ENCODE data around the gene TMEM125.

The TMEM125 gene

DNA sequence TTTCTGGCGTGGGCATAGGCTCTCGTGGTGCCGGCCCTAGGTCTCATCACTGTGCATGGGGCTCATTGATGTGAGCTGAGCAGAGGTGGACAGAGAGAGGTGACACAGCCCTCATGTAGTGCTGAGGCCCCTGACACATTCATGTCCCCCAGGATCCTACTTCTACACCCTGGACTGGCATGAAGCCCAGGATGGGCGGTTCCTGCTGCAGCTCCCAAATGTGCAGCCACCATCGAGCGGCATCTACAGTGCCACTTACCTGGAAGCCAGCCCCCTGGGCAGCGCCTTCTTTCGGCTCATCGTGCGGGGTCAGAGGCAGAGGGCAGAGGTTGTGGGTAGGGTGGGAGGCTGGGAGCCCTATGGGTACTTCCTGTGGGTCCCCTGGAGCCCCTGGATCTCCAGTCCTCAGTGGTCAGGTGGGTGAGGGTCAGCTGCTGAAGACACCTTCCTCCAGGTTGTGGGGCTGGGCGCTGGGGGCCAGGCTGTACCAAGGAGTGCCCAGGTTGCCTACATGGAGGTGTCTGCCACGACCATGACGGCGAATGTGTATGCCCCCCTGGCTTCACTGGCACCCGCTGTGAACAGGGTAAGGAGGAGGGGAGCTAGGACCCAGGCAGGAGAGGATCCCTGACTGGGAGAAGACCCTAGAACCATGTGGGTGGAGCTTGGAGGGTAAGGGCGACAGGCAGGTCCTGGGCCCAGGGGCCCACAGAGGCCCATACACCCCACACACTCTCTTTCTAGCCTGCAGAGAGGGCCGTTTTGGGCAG lies 37.1 kb downstream of the TMEM125 start:
- no peak for DNase-seq (ENCODE audit: extremely low spot score, insufficient read length, low read depth)
- no peak for FAIRE-seq

DNA sequence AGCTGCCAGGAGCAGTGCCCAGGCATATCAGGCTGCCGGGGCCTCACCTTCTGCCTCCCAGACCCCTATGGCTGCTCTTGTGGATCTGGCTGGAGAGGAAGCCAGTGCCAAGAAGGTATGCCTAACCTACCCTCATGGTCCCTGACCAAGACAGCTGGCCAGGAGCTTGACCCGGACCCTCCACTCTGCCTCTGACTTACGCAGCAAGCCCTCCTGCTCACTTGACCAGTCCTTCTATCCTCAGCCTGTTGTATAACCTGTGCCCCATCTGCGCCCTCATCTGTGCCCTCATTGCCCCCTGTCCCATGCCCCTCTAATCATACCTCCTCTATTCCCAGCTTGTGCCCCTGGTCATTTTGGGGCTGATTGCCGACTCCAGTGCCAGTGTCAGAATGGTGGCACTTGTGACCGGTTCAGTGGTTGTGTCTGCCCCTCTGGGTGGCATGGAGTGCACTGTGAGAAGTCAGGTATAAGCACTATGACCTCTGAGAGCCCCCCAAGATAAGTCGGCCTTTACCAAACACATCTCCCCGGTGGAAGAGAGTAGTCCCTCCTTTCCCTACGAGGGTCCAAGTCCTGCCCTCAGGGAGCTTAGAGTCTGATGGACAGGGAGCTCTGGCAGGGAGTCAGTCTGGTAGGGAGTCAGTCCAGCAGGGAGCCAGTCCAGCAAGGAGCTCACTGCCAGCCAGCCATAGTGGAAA lies 37.8 kb downstream of the TMEM125 start:
- no peak for FAIRE-seq

GRCh38 chr1:43308635-43309404 lies 39.0 kb downstream of the TMEM125 start:
- FAIRE-seq = no peak
- DNase-seq (ENCODE audit: extremely low spot score, insufficient read length, low read depth) = no peak

More for the DNA sequence above, 37.8 kb downstream of the TMEM125 start:
- no peak for DNase-seq (ENCODE audit: extremely low spot score, insufficient read length, low read depth)

DNA sequence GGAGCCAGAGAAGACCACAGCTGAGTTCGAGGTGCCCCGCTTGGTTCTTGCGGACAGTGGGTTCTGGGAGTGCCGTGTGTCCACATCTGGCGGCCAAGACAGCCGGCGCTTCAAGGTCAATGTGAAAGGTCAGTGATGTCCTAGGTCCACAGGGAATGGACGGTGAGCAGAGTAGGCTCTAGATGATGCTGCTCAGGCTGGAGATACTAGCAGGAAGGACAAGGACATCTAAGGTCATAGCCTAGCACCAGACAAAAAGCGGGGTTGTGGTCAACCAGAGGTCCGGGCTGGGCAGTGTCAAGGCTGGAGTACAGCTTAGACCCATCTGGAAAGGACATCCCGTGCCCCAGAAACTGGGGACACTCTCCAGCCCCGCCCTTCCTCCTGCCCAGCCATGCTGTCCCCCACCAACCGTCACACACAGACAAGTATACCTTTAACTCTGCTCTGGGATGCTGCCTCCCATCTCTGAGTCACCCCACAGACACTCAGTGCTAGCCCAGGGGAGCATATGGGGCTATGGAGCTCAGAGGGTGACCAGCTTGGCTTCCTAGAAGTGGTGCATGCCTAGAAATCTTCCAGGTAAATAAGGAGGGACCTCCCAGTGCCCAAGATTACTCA lies 39.7 kb downstream of the TMEM125 start:
- DNase-seq (ENCODE audit: extremely low spot score, insufficient read length, low read depth) = no peak
- FAIRE-seq = no peak

DNA sequence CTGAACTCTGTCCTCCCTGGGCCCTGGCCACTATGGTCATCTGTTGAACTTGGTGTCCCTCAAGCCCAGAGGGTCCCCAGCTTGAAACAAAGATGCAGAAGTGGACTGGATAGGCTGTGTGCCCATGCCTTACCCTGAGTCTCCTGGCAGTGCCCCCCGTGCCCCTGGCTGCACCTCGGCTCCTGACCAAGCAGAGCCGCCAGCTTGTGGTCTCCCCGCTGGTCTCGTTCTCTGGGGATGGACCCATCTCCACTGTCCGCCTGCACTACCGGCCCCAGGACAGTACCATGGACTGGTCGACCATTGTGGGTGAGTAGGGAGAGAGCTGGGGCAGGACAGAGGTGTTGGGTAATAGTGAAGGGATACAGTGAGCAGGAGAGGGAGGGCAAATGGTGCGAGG lies 41.7 kb downstream of the TMEM125 start:
- FAIRE-seq (no peak), DNase-seq (ENCODE audit: extremely low spot score, insufficient read length, low read depth) (no peak)

DNA sequence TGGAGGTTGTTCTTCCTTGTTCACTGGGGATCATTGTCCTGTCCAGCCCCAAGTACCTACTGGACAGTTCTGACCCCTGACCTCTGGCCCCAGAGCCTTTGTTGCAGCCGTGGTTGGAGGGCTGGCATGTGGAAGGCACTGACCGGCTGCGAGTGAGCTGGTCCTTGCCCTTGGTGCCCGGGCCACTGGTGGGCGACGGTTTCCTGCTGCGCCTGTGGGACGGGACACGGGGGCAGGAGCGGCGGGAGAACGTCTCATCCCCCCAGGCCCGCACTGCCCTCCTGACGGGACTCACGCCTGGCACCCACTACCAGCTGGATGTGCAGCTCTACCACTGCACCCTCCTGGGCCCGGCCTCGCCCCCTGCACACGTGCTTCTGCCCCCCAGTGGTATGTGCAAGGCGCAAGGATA lies 42.4 kb downstream of the TMEM125 start:
- FAIRE-seq = no peak
- no peak for DNase-seq (ENCODE audit: extremely low spot score, insufficient read length, low read depth)

DNA sequence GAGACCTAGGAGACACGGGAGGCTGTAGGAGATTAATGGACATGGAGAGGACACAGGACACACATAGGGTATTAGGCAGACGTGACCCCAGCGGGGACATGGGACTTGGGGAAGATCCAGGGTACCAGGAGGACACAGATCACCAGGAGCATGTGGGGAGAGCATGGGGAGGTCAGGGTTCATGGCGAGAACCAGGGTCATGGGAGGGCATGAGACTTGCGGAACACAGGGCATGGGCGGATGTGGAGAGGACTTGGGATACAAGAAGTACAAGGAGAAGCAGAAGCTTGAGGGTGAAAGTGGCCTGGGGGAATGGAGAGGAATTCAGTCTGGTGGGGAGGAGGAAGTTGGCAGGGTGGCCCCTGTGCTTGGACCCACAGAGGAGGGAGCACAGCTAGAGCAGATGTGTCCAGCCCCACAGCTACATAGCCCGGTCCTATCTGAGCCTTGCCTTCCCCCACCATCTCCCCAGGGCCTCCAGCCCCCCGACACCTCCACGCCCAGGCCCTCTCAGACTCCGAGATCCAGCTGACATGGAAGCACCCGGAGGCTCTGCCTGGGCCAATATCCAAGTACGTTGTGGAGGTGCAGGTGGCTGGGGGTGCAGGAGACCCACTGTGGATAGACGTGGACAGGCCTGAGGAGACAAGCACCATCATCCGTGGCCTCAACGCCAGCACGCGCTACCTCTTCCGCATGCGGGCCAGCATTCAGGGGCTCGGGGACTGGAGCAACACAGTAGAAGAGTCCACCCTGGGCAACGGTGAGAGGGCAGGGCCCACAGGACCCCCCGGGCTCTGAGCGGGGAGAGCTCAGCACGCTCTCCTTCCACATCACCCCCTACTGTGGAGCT lies 43.1 kb downstream of the TMEM125 start:
- FAIRE-seq = no peak

DNA sequence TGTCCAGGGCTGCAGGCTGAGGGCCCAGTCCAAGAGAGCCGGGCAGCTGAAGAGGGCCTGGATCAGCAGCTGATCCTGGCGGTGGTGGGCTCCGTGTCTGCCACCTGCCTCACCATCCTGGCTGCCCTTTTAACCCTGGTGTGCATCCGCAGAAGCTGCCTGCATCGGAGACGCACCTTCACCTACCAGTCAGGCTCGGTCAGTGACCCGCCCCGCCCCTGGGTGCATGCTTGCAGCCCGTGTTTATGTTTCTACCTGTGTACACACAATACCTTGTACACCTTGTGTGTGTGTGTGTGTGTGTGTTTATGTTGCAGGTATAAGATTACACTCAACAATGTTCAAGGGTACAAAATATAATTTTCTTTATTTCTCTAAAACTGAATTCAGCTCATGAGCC lies 44.0 kb downstream of the TMEM125 start:
- FAIRE-seq (no peak), DNase-seq (ENCODE audit: extremely low spot score, insufficient read length, low read depth) (no peak)

More for the DNA sequence above, 43.1 kb downstream of the TMEM125 start:
- DNase-seq (ENCODE audit: extremely low spot score, insufficient read length, low read depth) = no peak

DNA sequence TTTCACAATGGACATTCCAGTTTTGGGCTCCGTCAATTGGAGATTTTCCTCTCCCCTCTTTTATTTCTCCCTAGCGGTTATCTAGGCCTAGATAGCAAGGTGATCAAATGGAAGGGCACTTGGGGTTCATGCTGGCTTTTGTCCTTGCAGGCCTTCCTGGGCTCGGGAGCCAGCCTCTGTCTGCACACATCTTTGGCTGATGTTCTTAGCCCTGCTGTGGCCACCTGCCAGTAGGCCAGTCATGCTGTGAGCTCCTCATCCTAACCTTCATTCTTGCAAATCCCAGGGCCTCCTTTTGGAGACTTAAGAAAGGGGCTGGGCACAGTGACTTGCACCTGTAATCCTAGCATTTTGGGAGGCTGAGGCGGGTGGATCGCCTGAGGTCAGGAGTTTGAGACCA lies 44.5 kb downstream of the TMEM125 start:
- DNase-seq (ENCODE audit: extremely low spot score, insufficient read length, low read depth) = no peak
- no peak for FAIRE-seq

- no peak for DNase-seq (ENCODE audit: extremely low spot score, insufficient read length, low read depth)
- no peak for FAIRE-seq
Measured at GRCh38 chr1:43315481-43315880, 45.7 kb downstream of the TMEM125 start.

GRCh38 chr1:43315963-43316737 lies 46.4 kb downstream of the TMEM125 start:
- FAIRE-seq (no peak), DNase-seq (ENCODE audit: extremely low spot score, insufficient read length, low read depth) (no peak)

DNA sequence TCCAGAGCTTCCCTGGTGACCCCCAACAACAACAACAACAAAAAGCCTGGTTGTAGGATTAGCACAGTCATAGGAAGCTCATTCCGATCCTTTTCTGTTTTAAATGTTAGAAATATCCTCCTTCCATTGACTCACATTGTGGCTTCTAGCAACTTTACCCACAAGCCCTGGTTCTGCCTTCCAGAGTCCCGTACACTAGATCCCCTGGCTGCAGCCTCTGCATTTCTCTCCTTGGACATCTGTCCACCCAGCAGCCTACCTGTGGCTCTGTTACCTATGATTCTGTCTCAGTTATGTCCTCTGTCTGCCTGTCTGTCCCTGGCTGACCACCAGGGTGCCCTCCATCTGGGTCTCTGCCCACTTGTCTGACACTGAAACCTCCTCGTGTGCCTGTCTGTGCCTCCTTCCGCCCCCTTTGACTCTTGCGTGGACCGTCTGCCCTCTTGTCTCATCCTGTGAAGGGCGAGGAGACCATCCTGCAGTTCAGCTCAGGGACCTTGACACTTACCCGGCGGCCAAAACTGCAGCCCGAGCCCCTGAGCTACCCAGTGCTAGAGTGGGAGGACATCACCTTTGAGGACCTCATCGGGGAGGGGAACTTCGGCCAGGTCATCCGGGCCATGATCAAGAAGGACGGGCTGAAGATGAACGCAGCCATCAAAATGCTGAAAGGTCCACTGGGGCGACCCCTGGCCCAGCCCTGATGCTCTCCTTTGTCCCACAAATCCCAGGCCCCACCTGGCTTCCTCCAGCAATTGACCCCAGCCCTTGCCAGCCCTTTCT lies 47.1 kb downstream of the TMEM125 start:
- FAIRE-seq (no peak), DNase-seq (ENCODE audit: extremely low spot score, insufficient read length, low read depth) (no peak)

DNA sequence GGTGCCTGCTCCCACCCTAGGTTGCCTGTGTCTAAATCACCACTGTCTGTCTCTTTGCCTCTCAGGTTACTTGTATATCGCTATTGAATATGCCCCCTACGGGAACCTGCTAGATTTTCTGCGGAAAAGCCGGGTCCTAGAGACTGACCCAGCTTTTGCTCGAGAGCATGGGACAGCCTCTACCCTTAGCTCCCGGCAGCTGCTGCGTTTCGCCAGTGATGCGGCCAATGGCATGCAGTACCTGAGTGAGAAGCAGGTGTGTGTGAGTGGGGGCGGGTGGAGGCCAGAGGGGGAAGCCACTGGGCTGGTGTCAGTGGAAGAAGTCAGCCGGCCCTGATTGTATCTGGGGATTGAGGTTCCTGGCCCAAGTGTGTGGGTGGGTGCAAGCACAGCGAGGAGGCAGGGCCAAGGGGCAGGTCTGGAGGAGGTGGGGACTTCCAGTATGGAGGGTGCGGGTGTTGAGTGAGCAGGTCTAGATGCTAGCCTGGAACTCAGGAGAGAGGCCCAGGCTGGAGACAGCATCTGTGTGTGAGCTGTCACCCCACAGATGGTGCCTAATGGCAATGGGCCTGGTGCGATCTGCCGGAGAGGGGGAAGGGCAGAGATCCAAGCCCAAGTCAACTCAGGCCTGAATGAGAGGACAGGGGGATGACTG lies 48.2 kb downstream of the TMEM125 start:
- no peak for DNase-seq (ENCODE audit: extremely low spot score, insufficient read length, low read depth)
- no peak for FAIRE-seq

- DNase-seq (ENCODE audit: extremely low spot score, insufficient read length, low read depth) (no peak), FAIRE-seq (no peak)
Measured at GRCh38 chr1:43318831-43319230, 49.0 kb downstream of the TMEM125 start.

DNA sequence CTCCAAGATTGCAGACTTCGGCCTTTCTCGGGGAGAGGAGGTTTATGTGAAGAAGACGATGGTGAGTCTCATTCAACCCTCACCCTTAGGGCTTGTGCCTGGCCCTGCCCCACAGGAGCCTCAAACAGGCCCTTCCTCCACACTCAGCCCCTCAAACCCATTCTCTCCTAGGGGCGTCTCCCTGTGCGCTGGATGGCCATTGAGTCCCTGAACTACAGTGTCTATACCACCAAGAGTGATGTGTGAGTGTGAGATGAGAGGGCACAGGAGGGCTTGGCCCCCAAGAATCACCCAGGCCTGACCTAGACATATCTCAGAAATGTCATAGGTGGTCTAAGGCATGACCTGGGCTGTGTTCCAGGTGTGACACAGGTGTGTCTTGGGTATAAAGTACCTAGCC lies 49.5 kb downstream of the TMEM125 start:
- FAIRE-seq (no peak), DNase-seq (ENCODE audit: extremely low spot score, insufficient read length, low read depth) (no peak)

- DNase-seq (ENCODE audit: extremely low spot score, insufficient read length, low read depth) (no peak), FAIRE-seq (no peak)
Measured at GRCh38 chr1:43319766-43320165, 50.0 kb downstream of the TMEM125 start.

GRCh38 chr1:43321331-43321891 lies 51.6 kb downstream of the TMEM125 start:
- no peak for FAIRE-seq
- DNase-seq (ENCODE audit: extremely low spot score, insufficient read length, low read depth) = no peak

All from GM18507 (cell line).